Femur (tissue), 1 donor: ENCODE results near the gene MILR1.
"Not testable (repeated sequence)": the region's sequence is repeated elsewhere in the genome, so short reads cannot be mapped to it uniquely, and the experiment has no call there.

ENCODE experiments used
- DNase-seq: peaks from one replicate; pipeline ENCODE4 v3.0.0-alpha.2; 2017

MILR1 gene

GRCh38 chr17:64448665-64449512 is at the start of gene MILR1:
MILR1 (plus strand) TSS chr17:64449115; CDS start chr17:64449169, 54 bp downstream.
- DNase-seq: peak; percentile 59

- no peak for DNase-seq
These were observed 49.2 kb upstream of the MILR1 start for GRCh38 chr17:64399767-64400156.

- DNase-seq: no peak
These were observed 48.3 kb upstream of the MILR1 start for GRCh38 chr17:64400642-64401041.

- no peak for DNase-seq
These were observed 47.6 kb upstream of the MILR1 start for GRCh38 chr17:64401244-64401860.

- no peak for DNase-seq
These were observed 47.0 kb upstream of the MILR1 start for GRCh38 chr17:64401941-64402340.

GRCh38 chr17:64402469-64402868 is 46.4 kb upstream of the MILR1 start:
- DNase-seq: no peak

GRCh38 chr17:64403881-64404460 is 44.9 kb upstream of the MILR1 start:
- no peak for DNase-seq

GRCh38 chr17:64406321-64407200 is 42.4 kb upstream of the MILR1 start:
- DNase-seq: no peak

- no peak for DNase-seq
These were observed 38.0 kb upstream of the MILR1 start for GRCh38 chr17:64410750-64411490.

GRCh38 chr17:64411999-64412771 is 36.7 kb upstream of the MILR1 start:
- DNase-seq: peak; percentile 66

GRCh38 chr17:64412944-64413381 is 36.0 kb upstream of the MILR1 start:
- DNase-seq: no peak

GRCh38 chr17:64413513-64413912 is 35.4 kb upstream of the MILR1 start:
- no peak for DNase-seq

- DNase-seq: no peak
These were observed 30.2 kb upstream of the MILR1 start for GRCh38 chr17:64418506-64419339.

GRCh38 chr17:64420143-64420670 is 28.7 kb upstream of the MILR1 start:
- no peak for DNase-seq

GRCh38 chr17:64422121-64422520 is 26.8 kb upstream of the MILR1 start:
- DNase-seq: not testable (repeated sequence)

- DNase-seq: no peak
These were observed 25.0 kb upstream of the MILR1 start for GRCh38 chr17:64423881-64424280.

- DNase-seq: no peak
These were observed 24.5 kb upstream of the MILR1 start for GRCh38 chr17:64424324-64424849.

- DNase-seq: no peak
These were observed 23.7 kb upstream of the MILR1 start for GRCh38 chr17:64425191-64425590.

- DNase-seq: no peak
These were observed 22.3 kb upstream of the MILR1 start for GRCh38 chr17:64426596-64426995.

GRCh38 chr17:64428406-64428805 is 20.5 kb upstream of the MILR1 start:
- DNase-seq: no peak
